Ovary (tissue), 3 donors: ENCODE results near the gene PRTFDC1.

Source experiments
- CTCF ChIP-seq, 3 donors: fragments of 450-650 bp in 2 of 3; fragments of 200-600 bp in 1 of 3; IDR thresholded peaks; one replicate each; pipeline versions ENCODE4 v1.5.1 to v1.8.0; 2016 to 2022; ENCODE audit warnings: antibody characterized with exemption in 3 of 3, mild to moderate bottlenecking in 1 of 3
- POLR2A ChIP-seq: fragments of 450-650 bp; IDR thresholded peaks from one replicate; pipeline ENCODE4 v1.6.1; 2017; ENCODE audit warnings: antibody characterized with exemption, mild to moderate bottlenecking, moderate library complexity
- donor health status: DM: no; HTN: no; CAD: no.

- TF ChIP-seq POLR2A (no peak), CTCF (IDR thresholded peaks at IDR 0.05) (no peak)
Measured at GRCh38 chr10:24814568-24815313, 137.7 kb downstream of the PRTFDC1 start.
